H1 (cell line): ENCODE results near the gene SLC13A2. TPM values are rescaled to one million over a fixed set of nuclear protein-coding genes. Genes with fewer than 3 reads are reported as not detected.

Experiments used
- CTCF ChIA-PET: fragments of 300-600 bp; sonication (Branson Sonifier 250); formaldehyde crosslinking; loops from one replicate; lab custom pipeline; 2021; ENCODE audit not compliant: partially characterized antibody; lab: Charles Lee
- POLR2A ChIA-PET: fragments of 300-600 bp; sonication (Branson Sonifier 250); formaldehyde crosslinking; loops from one replicate; lab custom pipeline; 2021; ENCODE audit warnings: inconsistent platforms; ENCODE audit not compliant: partially characterized antibody; lab: Charles Lee
- DNase-seq, 2 experiments: peaks; one replicate each; pipeline versions ENCODE4 v3.0.0 to v3.0.0-alpha.2; 2010 to 2022; ENCODE audit warnings: low spot score in 2 of 2, low read depth in 1 of 2, mixed read lengths in 1 of 2
- FAIRE-seq: peaks from 2 replicates; lab custom pipeline; 2011; peaks lifted over from hg19 to GRCh38; lab: Jason Lieb, UNC
- H2AFZ ChIP-seq: 2 replicates; pipeline ENCODE4 v1.8.1; 2012; ENCODE audit warnings: low read length, inconsistent platforms
- H2AK5ac ChIP-seq: 2 replicates; pipeline ENCODE4 v1.6.1; 2013; ENCODE audit warnings: low read depth, low read length
- H2BK120ac ChIP-seq: replicated peaks from 2 replicates; pipeline ENCODE3; 2013; ENCODE audit warnings: low read depth, low read length, inconsistent platforms
- H2BK12ac ChIP-seq: 2 replicates; pipeline ENCODE4 v1.6.1; 2013; ENCODE audit warnings: low read depth, low read length
- H2BK15ac ChIP-seq: 2 replicates; pipeline ENCODE4 v1.6.1; 2013; ENCODE audit warnings: low read length
- H2BK20ac ChIP-seq: 2 replicates; pipeline ENCODE4 v1.6.1; 2013; ENCODE audit warnings: low read length
- H2BK5ac ChIP-seq: 2 replicates; pipeline ENCODE4 v1.6.1; 2013; ENCODE audit warnings: low read depth, low read length
- H3K14ac ChIP-seq: 2 replicates; pipeline ENCODE4 v1.6.1; 2013; ENCODE audit warnings: inconsistent platforms; ENCODE audit not compliant: insufficient read length
- H3K18ac ChIP-seq: 2 replicates; pipeline ENCODE4 v1.6.1; 2013; ENCODE audit warnings: low read length; ENCODE audit errors: extremely low read depth
- H3K23ac ChIP-seq: 2 replicates; pipeline ENCODE4 v1.6.1; 2013; ENCODE audit warnings: inconsistent platforms; ENCODE audit not compliant: insufficient read length
- H3K23me2 ChIP-seq: 2 replicates; pipeline ENCODE4 v1.6.1; 2013; ENCODE audit warnings: low read depth, low read length
- H3K27ac ChIP-seq: 2 replicates; pipeline ENCODE4 v1.6.1; 2011; ENCODE audit warnings: low read depth, low read length, inconsistent platforms
- H3K27me3 ChIP-seq, 4 experiments: replicated peaks in 1 of 4; 1 replicate in 1 of 4; 2 replicates in 3 of 4; pipeline versions ENCODE4 v1.6.1 to v1.8.1; 2011 to 2013; ENCODE audit warnings: low read length in 3 of 4, mild to moderate bottlenecking in 3 of 4, inconsistent platforms in 2 of 4, mixed read lengths in 2 of 4, moderate library complexity in 1 of 4; ENCODE audit not compliant: control insufficient read depth in 3 of 4, insufficient read depth in 3 of 4; ENCODE audit errors: extremely low read depth in 1 of 4
- H3K36me3 ChIP-seq, 4 experiments: 2 replicates each; pipeline versions ENCODE4 v1.6.1 to v1.8.1; 2011 to 2013; ENCODE audit warnings: mild to moderate bottlenecking in 4 of 4, low read length in 3 of 4, moderate library complexity in 2 of 4, control low read depth in 1 of 4, inconsistent platforms in 1 of 4; ENCODE audit not compliant: insufficient read depth in 4 of 4, control insufficient read depth in 2 of 4
- H3K4ac ChIP-seq: replicated peaks from 2 replicates; pipeline ENCODE3; 2013; ENCODE audit warnings: low read length, low read depth, mixed read lengths, inconsistent platforms; ENCODE audit not compliant: insufficient read length
- H3K4me1 ChIP-seq, 4 experiments: replicated peaks in 1 of 4; 1 replicate in 1 of 4; 2 replicates in 3 of 4; pipeline versions ENCODE4 v1.6.1 to v1.8.1; 2011 to 2013; ENCODE audit warnings: low read length in 3 of 4, inconsistent platforms in 2 of 4, mixed read lengths in 1 of 4; ENCODE audit not compliant: insufficient read depth in 4 of 4, control insufficient read depth in 3 of 4
- H3K4me2 ChIP-seq, 2 experiments: 2 replicates each; pipeline versions ENCODE4 v1.6.1 to v1.8.1; 2011 to 2013; ENCODE audit warnings: low read depth in 2 of 2, low read length in 2 of 2, control low read depth in 1 of 2, inconsistent platforms in 1 of 2, mild to moderate bottlenecking in 1 of 2; ENCODE audit not compliant: insufficient read depth in 1 of 2
- H3K4me3 ChIP-seq, 4 experiments: fragments of 200-600, 300-600 bp in 1 of 4; sonication (generic), shearing (Covaris generic), sonication (Bioruptor Twin) in 1 of 4; 2 replicates each; pipeline versions ENCODE4 v1.5.1 to v1.8.1; 2011 to 2016; ENCODE audit warnings: low read length in 4 of 4, low read depth in 3 of 4, control low read depth in 2 of 4, inconsistent platforms in 2 of 4, mild to moderate bottlenecking in 2 of 4, mixed read lengths in 1 of 4, moderate library complexity in 1 of 4; ENCODE audit not compliant: insufficient read depth in 2 of 4; ENCODE audit errors: extremely low read depth in 1 of 4
- H3K56ac ChIP-seq: replicated peaks from 2 replicates; pipeline ENCODE3; 2013; ENCODE audit warnings: low read depth, mild to moderate bottlenecking, mixed read lengths, low read length, inconsistent platforms; ENCODE audit not compliant: insufficient read length
- H3K79me1 ChIP-seq: 2 replicates; pipeline ENCODE4 v1.6.1; 2013; ENCODE audit warnings: low read depth, low read length, control low read depth
- H3K79me2 ChIP-seq, 2 experiments: 2 replicates each; pipeline versions ENCODE4 v1.6.1 to v1.8.1; 2012 to 2013; ENCODE audit warnings: low read length in 2 of 2, mild to moderate bottlenecking in 2 of 2, inconsistent platforms in 1 of 2; ENCODE audit not compliant: insufficient read depth in 2 of 2, control insufficient read depth in 1 of 2
- H3K9ac ChIP-seq, 4 experiments: replicated peaks in 1 of 4; 1 replicate in 1 of 4; 2 replicates in 3 of 4; pipeline versions ENCODE4 v1.6.1 to v1.8.1; 2011 to 2013; ENCODE audit warnings: low read depth in 3 of 4, low read length in 3 of 4, control low read depth in 2 of 4, mild to moderate bottlenecking in 2 of 4, moderate library complexity in 2 of 4, inconsistent platforms in 1 of 4; ENCODE audit errors: extremely low read depth in 1 of 4
- H3K9me3 ChIP-seq, 2 experiments: 2 replicates each; pipeline versions ENCODE4 v1.6.1 to v1.8.1; 2012 to 2013; ENCODE audit warnings: mild to moderate bottlenecking in 2 of 2, moderate library complexity in 2 of 2, control low read depth in 1 of 2, inconsistent platforms in 1 of 2, low read depth in 1 of 2, low read length in 1 of 2, mixed read lengths in 1 of 2; ENCODE audit not compliant: insufficient read depth in 2 of 2
- H4K20me1 ChIP-seq, 2 experiments: replicated peaks in 1 of 2; 2 replicates each; pipeline versions ENCODE3 to v1.8.1; 2011 to 2013; ENCODE audit warnings: inconsistent platforms in 2 of 2, low read length in 2 of 2, mild to moderate bottlenecking in 1 of 2; ENCODE audit not compliant: insufficient read depth in 2 of 2, control insufficient read depth in 1 of 2
- H4K5ac ChIP-seq: 2 replicates; pipeline ENCODE4 v1.6.1; 2013; ENCODE audit warnings: low read length, low read depth, mixed read lengths, inconsistent platforms; ENCODE audit not compliant: insufficient read length
- H4K8ac ChIP-seq: 2 replicates; pipeline ENCODE4 v1.8.0; 2013; ENCODE audit warnings: mild to moderate bottlenecking, moderate library complexity, low read length, inconsistent platforms; ENCODE audit not compliant: insufficient read depth; ENCODE audit errors: extremely low read depth
- H4K91ac ChIP-seq: replicated peaks from 2 replicates; pipeline ENCODE3; 2013; ENCODE audit warnings: low read length, mixed read lengths, inconsistent platforms; ENCODE audit not compliant: insufficient read length
- EGR1 ChIP-seq: IDR thresholded peaks from 2 replicates; pipeline ENCODE4 v1.6.1; 2011; ENCODE audit warnings: low read depth, low read length, borderline replicate concordance
- HDAC2 ChIP-seq, 2 experiments: fragments of 300-600 bp in 1 of 2; sonication (generic) in 1 of 2; IDR thresholded peaks; 2 replicates each; pipeline ENCODE4 v1.6.1; 2011 to 2012; ENCODE audit warnings: low read depth in 2 of 2, low read length in 2 of 2, mild to moderate bottlenecking in 2 of 2, moderate library complexity in 2 of 2, borderline replicate concordance in 1 of 2, inconsistent platforms in 1 of 2
- NANOG ChIP-seq: IDR thresholded peaks from 2 replicates; pipeline ENCODE4 v1.6.1; 2011; ENCODE audit warnings: low read length, low read depth, mild to moderate bottlenecking, inconsistent platforms; ENCODE audit not compliant: insufficient read depth, poor library complexity, severe bottlenecking
- RBBP5 ChIP-seq: IDR thresholded peaks from 2 replicates; pipeline ENCODE4 v1.7.1; 2012; ENCODE audit warnings: low read depth, mild to moderate bottlenecking, inconsistent platforms, low read length, moderate library complexity, borderline replicate concordance
- RFX5 ChIP-seq: IDR thresholded peaks from 2 replicates; pipeline ENCODE4 v1.6.1; 2011; ENCODE audit warnings: low read depth, low read length, improper control_type of control experiment, borderline replicate concordance
- SP1 ChIP-seq: IDR thresholded peaks from 2 replicates; pipeline ENCODE4 v1.6.1; 2011; ENCODE audit warnings: low read depth, low read length
- SUZ12 ChIP-seq: fragments of 200-600 bp; sonication (generic); IDR thresholded peaks from 2 replicates; pipeline ENCODE4 v1.6.1; 2012; ENCODE audit warnings: mild to moderate bottlenecking, inconsistent platforms, low read length, moderate library complexity, mixed read lengths
- TBP ChIP-seq: IDR thresholded peaks from 2 replicates; pipeline ENCODE4 v1.6.1; 2011; ENCODE audit warnings: low read depth, low read length, improper control_type of control experiment
- WGBS, 2 experiments: shearing (Covaris generic) in 1 of 2; methylation state at CpG; one replicate each; pipeline versions ENCODE4 v1.1.6 to v1.1.7; 2013 to 2015; ENCODE audit warnings: low lambda C conversion rate in 2 of 2, mixed read lengths in 2 of 2, inconsistent platforms in 1 of 2, low coverage in 1 of 2, missing lambda C conversion rate in 1 of 2; ENCODE audit not compliant: insufficient replicate concordance in 2 of 2, insufficient coverage in 1 of 2, insufficient read length in 1 of 2; ENCODE audit errors: extremely low coverage in 1 of 2, missing lambda C conversion rate in 1 of 2; 5-methylcytosine and 5-hydroxymethylcytosine counted together
- polyA plus RNA-seq, 7 experiments: library from polyadenylated mRNA; depleted of rRNA in 3 of 7; stranded (reverse) in 5 of 7; unstranded in 2 of 7; fragments of >200 nt in 5 of 7; fragments of 200-250 nt in 2 of 7; gene quantifications; 1 replicate in 5 of 7; 2 replicates in 1 of 7; 4 replicates in 1 of 7; pipeline versions ENCODE4 v1.2.1 to v1.2.3, GENCODE V29; 2011 to 2013; ENCODE audit warnings: missing spikeins in 2 of 7, mixed read lengths in 2 of 7
- total RNA-seq: library from RNA; stranded (reverse); fragmentation: NEBNext Ultra II Directional; extraction: Animal tissue kit (Norgen Biotek cat#: 25700); gene quantifications from 2 replicates; pipeline ENCODE4 v1.2.1, GENCODE V29; 2021
- TF ChIP-seq, protein P1 (sequence below): IDR thresholded peaks from 2 replicates; pipeline ENCODE4 v1.6.1; 2011; ENCODE audit warnings: low read length, improper control_type of control experiment
- TF ChIP-seq, protein P2 (sequence below), 3 experiments: IDR thresholded peaks; 1 replicate in 2 of 3; 2 replicates in 1 of 3; pipeline versions ENCODE4 v1.5.1 to v1.6.1; 2011; ENCODE audit warnings: low read length in 3 of 3, mild to moderate bottlenecking in 3 of 3, inconsistent platforms in 2 of 3, low read depth in 1 of 3, moderate library complexity in 1 of 3; ENCODE audit not compliant: insufficient read depth in 1 of 3; ENCODE audit errors: control extremely low read depth in 1 of 3

SLC13A2 gene
- total and polyA plus RNA-seq, 2 of the 8 experiments (the other 6 are each of a cell fraction or from before 2014, with no cell fraction given), result not detected

DNA sequence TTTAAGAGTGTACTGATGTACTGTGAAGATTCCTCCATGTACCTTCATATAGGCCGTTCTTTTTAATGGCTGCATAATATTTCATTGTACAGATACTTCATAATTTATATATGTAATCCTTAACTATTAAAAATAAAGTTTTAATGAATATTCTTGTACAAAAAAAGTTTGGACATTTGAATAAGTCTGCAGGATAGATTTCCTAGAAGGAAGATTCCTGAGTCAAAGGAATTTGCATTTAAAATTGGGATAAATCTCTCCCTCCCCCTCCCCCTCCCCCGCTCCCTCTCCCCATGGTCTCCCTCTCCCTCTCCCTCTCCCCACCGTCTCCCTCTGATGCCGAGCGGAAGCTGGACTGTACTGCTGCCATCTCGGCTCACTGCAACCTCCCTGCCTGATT, 15.6 kb upstream of the SLC13A2 start:
- no peak overlapping the region for H2BK20ac ChIP-seq
- H3K23me2 ChIP-seq, result no peaks in the 10 kb centered on the region
- H4K8ac ChIP-seq, result no peak overlapping the region
- peaks cover 0 to 9% of the 10 kb centered on the region in 2 experiments; a peak in 1 of 4 replicates for H3K9me3 ChIP-seq
- H3K18ac ChIP-seq, result no peak overlapping the region
- H3K4me3 ChIP-seq, result no peak overlapping the region
- H3K79me2 ChIP-seq, result no peaks in the 10 kb centered on the region
- no peak for FAIRE-seq
- no peaks in the 10 kb centered on the region for H4K20me1 ChIP-seq
- no peak overlapping the region for H3K9ac ChIP-seq
- 96% methylated on average over 2 of the region's 6 CpGs; no CpG with 5 or more reads in 1 of the 2 experiments for WGBS, 2 experiments
- no peak overlapping the region for H2AFZ ChIP-seq
- no peak overlapping the region for H2BK12ac ChIP-seq
- no peak for DNase-seq
- no peaks in the 10 kb centered on the region for H3K4me1 ChIP-seq
- CTCF ChIA-PET, result no interaction called here
- H3K4ac ChIP-seq, result no peak overlapping the region
- no peak overlapping the region for H3K56ac ChIP-seq
- H3K27me3 ChIP-seq, result no peaks in the 10 kb centered on the region; a peak in 1 of 7 replicates
- no peak overlapping the region for H2BK15ac ChIP-seq
- H4K91ac ChIP-seq, result no peak overlapping the region
- no peak overlapping the region for H3K4me2 ChIP-seq
- no peak overlapping the region for H2BK120ac ChIP-seq
- POLR2A ChIA-PET, result interaction anchor here (0.7 kb wide), 1 partner anchor 295 kb away, joined by 4 read pairs; no protein-coding TSS in a partner anchor
- H3K36me3 ChIP-seq, result no peaks in the 10 kb centered on the region
- H2AK5ac ChIP-seq, result no peak overlapping the region
- no peaks in the 10 kb centered on the region for H3K79me1 ChIP-seq
- H4K5ac ChIP-seq, result no peak overlapping the region
- H3K27ac ChIP-seq, result no peak overlapping the region
- H2BK5ac ChIP-seq, result no peak overlapping the region
- H3K14ac ChIP-seq, result no peak overlapping the region
- no peak overlapping the region for H3K23ac ChIP-seq
- TF ChIP-seq TBP (no peak), HDAC2 (IDR thresholded peaks at IDR 0.05; ENCODE audit: borderline replicate concordance in 1 of 2, low read depth in 2 of 2, low read length in 2 of 2) (no peak), SUZ12 (no peak), RBBP5 (no peak), SP1 (no peak), NANOG (no peak), EGR1 (no peak), RFX5 (no peak)
- TF ChIP-seq, protein P1, sequence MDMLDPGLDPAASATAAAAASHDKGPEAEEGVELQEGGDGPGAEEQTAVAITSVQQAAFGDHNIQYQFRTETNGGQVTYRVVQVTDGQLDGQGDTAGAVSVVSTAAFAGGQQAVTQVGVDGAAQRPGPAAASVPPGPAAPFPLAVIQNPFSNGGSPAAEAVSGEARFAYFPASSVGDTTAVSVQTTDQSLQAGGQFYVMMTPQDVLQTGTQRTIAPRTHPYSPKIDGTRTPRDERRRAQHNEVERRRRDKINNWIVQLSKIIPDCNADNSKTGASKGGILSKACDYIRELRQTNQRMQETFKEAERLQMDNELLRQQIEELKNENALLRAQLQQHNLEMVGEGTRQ, result no peak
- TF ChIP-seq, protein P2, sequence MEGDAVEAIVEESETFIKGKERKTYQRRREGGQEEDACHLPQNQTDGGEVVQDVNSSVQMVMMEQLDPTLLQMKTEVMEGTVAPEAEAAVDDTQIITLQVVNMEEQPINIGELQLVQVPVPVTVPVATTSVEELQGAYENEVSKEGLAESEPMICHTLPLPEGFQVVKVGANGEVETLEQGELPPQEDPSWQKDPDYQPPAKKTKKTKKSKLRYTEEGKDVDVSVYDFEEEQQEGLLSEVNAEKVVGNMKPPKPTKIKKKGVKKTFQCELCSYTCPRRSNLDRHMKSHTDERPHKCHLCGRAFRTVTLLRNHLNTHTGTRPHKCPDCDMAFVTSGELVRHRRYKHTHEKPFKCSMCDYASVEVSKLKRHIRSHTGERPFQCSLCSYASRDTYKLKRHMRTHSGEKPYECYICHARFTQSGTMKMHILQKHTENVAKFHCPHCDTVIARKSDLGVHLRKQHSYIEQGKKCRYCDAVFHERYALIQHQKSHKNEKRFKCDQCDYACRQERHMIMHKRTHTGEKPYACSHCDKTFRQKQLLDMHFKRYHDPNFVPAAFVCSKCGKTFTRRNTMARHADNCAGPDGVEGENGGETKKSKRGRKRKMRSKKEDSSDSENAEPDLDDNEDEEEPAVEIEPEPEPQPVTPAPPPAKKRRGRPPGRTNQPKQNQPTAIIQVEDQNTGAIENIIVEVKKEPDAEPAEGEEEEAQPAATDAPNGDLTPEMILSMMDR (IDR thresholded peaks at IDR 0.05; ENCODE audit: control extremely low read depth in 1 of 3, insufficient read depth in 1 of 3, low read depth in 1 of 3, low read length in 3 of 3), result no peak
